ENCODE data around the gene NF1.

GRCh38 chr17:31309556-31309955, 214.8 kb downstream of the NF1 start:
- no peak for TF ChIP-seq CTCF (IDR thresholded peaks at IDR 0.05)
- no peak for TF ChIP-seq EP300 (IDR thresholded peaks at IDR 0.05)

All from tibial nerve (tissue), 4 donors.